H9 (cell line): ENCODE results near the gene PLD1. TPM values are rescaled to one million over a fixed set of nuclear protein-coding genes. Genes with fewer than 3 reads are reported as not detected.

ENCODE experiments used
- DNase-seq: peaks from one replicate; pipeline ENCODE4 v3.0.0-alpha.2; 2017
- H2AFZ ChIP-seq: one replicate; pipeline ENCODE4 v1.6.1; 2013; ENCODE audit warnings: mild to moderate bottlenecking, low read length, control low read depth, moderate library complexity
- H2AK5ac ChIP-seq: 2 replicates; pipeline ENCODE4 v1.6.1; 2013; ENCODE audit warnings: low read length, control low read depth, mixed read lengths; ENCODE audit not compliant: insufficient read length
- H2BK120ac ChIP-seq: one replicate; pipeline ENCODE4 v1.6.1; 2013; ENCODE audit warnings: low read depth, mild to moderate bottlenecking, low read length, control low read depth, inconsistent platforms; ENCODE audit not compliant: poor library complexity, severe bottlenecking
- H2BK12ac ChIP-seq: 2 replicates; pipeline ENCODE4 v1.6.1; 2013; ENCODE audit warnings: low read length, control low read depth, mixed read lengths, low read depth; ENCODE audit not compliant: insufficient read length
- H2BK15ac ChIP-seq: 2 replicates; pipeline ENCODE4 v1.6.1; 2013; ENCODE audit warnings: low read depth, low read length, control low read depth
- H2BK20ac ChIP-seq: one replicate; pipeline ENCODE4 v1.6.1; 2013; ENCODE audit warnings: low read depth, mild to moderate bottlenecking, low read length, control low read depth, inconsistent platforms; ENCODE audit not compliant: poor library complexity, severe bottlenecking
- H2BK5ac ChIP-seq: 2 replicates; pipeline ENCODE4 v1.6.1; 2013; ENCODE audit warnings: low read length, control low read depth, mixed read lengths; ENCODE audit not compliant: insufficient read length
- H3K14ac ChIP-seq: 2 replicates; pipeline ENCODE4 v1.6.1; 2013; ENCODE audit warnings: low read length, control low read depth; ENCODE audit not compliant: insufficient read depth
- H3K18ac ChIP-seq: 2 replicates; pipeline ENCODE4 v1.6.1; 2013; ENCODE audit warnings: low read depth, mild to moderate bottlenecking, mixed read lengths, low read length, control low read depth; ENCODE audit not compliant: insufficient read length
- H3K23ac ChIP-seq: 2 replicates; pipeline ENCODE4 v1.6.1; 2013; ENCODE audit warnings: low read length, control low read depth, mixed read lengths, low read depth; ENCODE audit not compliant: insufficient read length
- H3K23me2 ChIP-seq: 2 replicates; pipeline ENCODE4 v1.6.1; 2013; ENCODE audit warnings: low read depth, mild to moderate bottlenecking, mixed read lengths, low read length, control low read depth; ENCODE audit not compliant: insufficient read length, poor library complexity, severe bottlenecking
- H3K27ac ChIP-seq: 2 replicates; pipeline ENCODE4 v1.5.1; 2013; ENCODE audit warnings: low read length, control low read depth, mixed read lengths, low read depth; ENCODE audit not compliant: insufficient read length
- H3K27me3 ChIP-seq: 2 replicates; pipeline ENCODE4 v1.6.1; 2013; ENCODE audit warnings: low read length, control low read depth, inconsistent platforms; ENCODE audit not compliant: insufficient read depth
- H3K4ac ChIP-seq: 2 replicates; pipeline ENCODE4 v1.6.1; 2013; ENCODE audit warnings: low read depth, mild to moderate bottlenecking, control low read depth, inconsistent platforms, low read length, moderate library complexity
- H3K4me1 ChIP-seq: 2 replicates; pipeline ENCODE4 v1.6.1; 2013; ENCODE audit warnings: low read length, control low read depth, inconsistent platforms; ENCODE audit not compliant: insufficient read depth
- H3K4me2 ChIP-seq: 2 replicates; pipeline ENCODE4 v1.6.1; 2013; ENCODE audit warnings: low read length, control low read depth, mixed read lengths; ENCODE audit not compliant: insufficient read length, insufficient read depth
- H3K56ac ChIP-seq: 2 replicates; pipeline ENCODE4 v1.6.1; 2013; ENCODE audit warnings: low read depth, mild to moderate bottlenecking, mixed read lengths, low read length, control low read depth; ENCODE audit not compliant: insufficient read length
- H3K79me1 ChIP-seq: 2 replicates; pipeline ENCODE4 v1.6.1; 2013; ENCODE audit warnings: low read depth, mild to moderate bottlenecking, moderate library complexity, low read length, control low read depth, inconsistent platforms; ENCODE audit not compliant: insufficient read depth, poor library complexity, severe bottlenecking
- H3K79me2 ChIP-seq: 2 replicates; pipeline ENCODE4 v1.6.1; 2013; ENCODE audit warnings: low read length, control low read depth, inconsistent platforms; ENCODE audit not compliant: insufficient read depth
- H3K9ac ChIP-seq: 2 replicates; pipeline ENCODE4 v1.6.1; 2013; ENCODE audit warnings: low read length, control low read depth, mixed read lengths; ENCODE audit not compliant: insufficient read length; ENCODE audit errors: extremely low read depth
- H3K9me3 ChIP-seq: one replicate; pipeline ENCODE4 v1.6.1; 2013; ENCODE audit warnings: low read depth, low read length, inconsistent platforms; ENCODE audit not compliant: control insufficient read depth
- H3T11ph ChIP-seq: one replicate; pipeline ENCODE4 v1.6.1; 2013; ENCODE audit warnings: mild to moderate bottlenecking, low read length, control low read depth, inconsistent platforms
- H4K20me1 ChIP-seq: one replicate; pipeline ENCODE4 v1.6.1; 2013; ENCODE audit not compliant: control insufficient read depth, insufficient read length, insufficient read depth
- H4K5ac ChIP-seq: 2 replicates; pipeline ENCODE4 v1.6.1; 2013; ENCODE audit warnings: low read depth, mild to moderate bottlenecking, mixed read lengths, low read length, control low read depth; ENCODE audit not compliant: insufficient read length
- H4K8ac ChIP-seq: replicated peaks from 2 replicates; pipeline ENCODE4 v1.6.1; 2013; ENCODE audit warnings: low read length, control low read depth, mixed read lengths, low read depth; ENCODE audit not compliant: insufficient read length
- H4K91ac ChIP-seq: 2 replicates; pipeline ENCODE4 v1.6.1; 2013; ENCODE audit warnings: low read depth, mild to moderate bottlenecking, moderate library complexity, mixed read lengths, low read length, control low read depth; ENCODE audit not compliant: insufficient read length
- H3K27ac Mint-ChIP-seq, 3 experiments: 2 replicates in 2 of 3; 3 replicates in 1 of 3; pipeline ENCODE4 v1.8.0; 2020 to 2021; ENCODE audit warnings: mixed read lengths in 3 of 3, mild to moderate bottlenecking in 1 of 3, moderate library complexity in 1 of 3
- H3K27me3 Mint-ChIP-seq: 2 replicates; pipeline ENCODE4 v1.8.0; 2021; ENCODE audit warnings: low read depth, mild to moderate bottlenecking, moderate library complexity, mixed read lengths
- H3K36me3 Mint-ChIP-seq, 3 experiments: 2 replicates in 2 of 3; 3 replicates in 1 of 3; pipeline ENCODE4 v1.8.0; 2020 to 2021; ENCODE audit warnings: low read depth in 3 of 3, mixed read lengths in 3 of 3; ENCODE audit not compliant: insufficient read depth in 1 of 3
- H3K4me1 Mint-ChIP-seq, 2 experiments: 2 replicates each; pipeline ENCODE4 v1.8.0; 2020; ENCODE audit warnings: mixed read lengths in 2 of 2
- H3K4me3 Mint-ChIP-seq, 2 experiments: 2 replicates in 1 of 2; 3 replicates in 1 of 2; pipeline ENCODE4 v1.8.0; 2020 to 2021; ENCODE audit warnings: mild to moderate bottlenecking in 2 of 2, mixed read lengths in 2 of 2, moderate library complexity in 1 of 2
- H3K9me3 Mint-ChIP-seq, 2 experiments: 2 replicates in 1 of 2; 3 replicates in 1 of 2; pipeline ENCODE4 v1.8.0; 2020; ENCODE audit warnings: mild to moderate bottlenecking in 2 of 2, mixed read lengths in 2 of 2, moderate library complexity in 1 of 2
- WGBS: extraction: QIAGEN DNeasy Blood & Tissue Kit; methylation state at CpG from one replicate; pipeline ENCODE4 v1.1.7; 2013; ENCODE audit warnings: missing lambda C conversion rate, low lambda C conversion rate, mixed read lengths; ENCODE audit not compliant: insufficient read length; ENCODE audit errors: extremely low coverage; 5-methylcytosine and 5-hydroxymethylcytosine counted together
- total RNA-seq: library from RNA; stranded (reverse); gene quantifications from 2 replicates; pipeline ENCODE4 v1.2.1, GENCODE V29; 2021
- TF ChIP-seq, protein P1 (sequence below): fragments of 200-600 bp; sonication (generic); conservative IDR thresholded peaks from 3 replicates; pipeline ENCODE4 v1.8.0; 2021; ENCODE audit warnings: antibody characterized with exemption, mild to moderate bottlenecking

PLD1 gene
- total RNA-seq, 1 experiment from 2014 or later, result 1.8 TPM

DNA sequence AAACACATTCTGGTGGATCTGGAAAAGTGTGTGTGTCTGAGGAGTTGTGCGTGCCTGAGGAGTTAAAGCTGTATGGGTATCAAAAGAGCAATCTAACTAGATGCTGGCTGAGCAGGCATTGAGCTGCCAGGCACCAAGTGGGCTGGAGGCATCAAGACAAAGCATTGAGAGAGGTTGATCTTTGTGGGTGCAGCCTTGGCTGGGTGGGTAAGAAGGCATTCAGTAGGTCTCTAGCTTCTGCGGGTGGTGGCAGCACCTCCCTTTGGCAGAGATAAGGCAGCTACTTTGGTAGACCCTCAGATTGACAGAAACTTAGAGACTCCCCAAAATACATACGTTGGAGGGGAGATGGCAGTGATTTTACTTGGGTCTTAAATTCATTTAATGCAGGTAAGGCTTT is 17.1 kb upstream of the PLD1 start:
- H3K18ac ChIP-seq, result no peak overlapping the region
- H3K36me3 Mint-ChIP-seq, result no peaks in the 10 kb centered on the region
- no peak overlapping the region; a peak in 1 of 7 replicates for H3K27ac Mint-ChIP-seq
- TF ChIP-seq, protein P1, sequence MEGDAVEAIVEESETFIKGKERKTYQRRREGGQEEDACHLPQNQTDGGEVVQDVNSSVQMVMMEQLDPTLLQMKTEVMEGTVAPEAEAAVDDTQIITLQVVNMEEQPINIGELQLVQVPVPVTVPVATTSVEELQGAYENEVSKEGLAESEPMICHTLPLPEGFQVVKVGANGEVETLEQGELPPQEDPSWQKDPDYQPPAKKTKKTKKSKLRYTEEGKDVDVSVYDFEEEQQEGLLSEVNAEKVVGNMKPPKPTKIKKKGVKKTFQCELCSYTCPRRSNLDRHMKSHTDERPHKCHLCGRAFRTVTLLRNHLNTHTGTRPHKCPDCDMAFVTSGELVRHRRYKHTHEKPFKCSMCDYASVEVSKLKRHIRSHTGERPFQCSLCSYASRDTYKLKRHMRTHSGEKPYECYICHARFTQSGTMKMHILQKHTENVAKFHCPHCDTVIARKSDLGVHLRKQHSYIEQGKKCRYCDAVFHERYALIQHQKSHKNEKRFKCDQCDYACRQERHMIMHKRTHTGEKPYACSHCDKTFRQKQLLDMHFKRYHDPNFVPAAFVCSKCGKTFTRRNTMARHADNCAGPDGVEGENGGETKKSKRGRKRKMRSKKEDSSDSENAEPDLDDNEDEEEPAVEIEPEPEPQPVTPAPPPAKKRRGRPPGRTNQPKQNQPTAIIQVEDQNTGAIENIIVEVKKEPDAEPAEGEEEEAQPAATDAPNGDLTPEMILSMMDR, result no peak
- no peak overlapping the region for H3K4me2 ChIP-seq
- H3K4me3 Mint-ChIP-seq, result no peak overlapping the region
- peaks cover 12% of the 10 kb centered on the region; the same call in 1 of the 2 replicates for H3K4me1 ChIP-seq
- no peak overlapping the region for H3K4ac ChIP-seq
- no peaks in the 10 kb centered on the region for H3K79me2 ChIP-seq
- peaks cover 2% of the 10 kb centered on the region; the same call in 1 of the 2 replicates for H3K27me3 Mint-ChIP-seq
- no peak for DNase-seq
- H4K91ac ChIP-seq, result no peak overlapping the region
- H2BK5ac ChIP-seq, result no peak overlapping the region
- no peak overlapping the region for H4K8ac ChIP-seq
- no peak overlapping the region for H2BK12ac ChIP-seq
- no peak overlapping the region for H3T11ph ChIP-seq
- no peaks in the 10 kb centered on the region for H3K9me3 ChIP-seq
- H4K5ac ChIP-seq, result no peak overlapping the region
- no peak overlapping the region for H3K9ac ChIP-seq
- H4K20me1 ChIP-seq, result no peaks in the 10 kb centered on the region
- no peak overlapping the region for H2AK5ac ChIP-seq
- WGBS, result no CpG with 5 or more reads among the region's 3 CpGs
- H3K79me1 ChIP-seq, result no peaks in the 10 kb centered on the region
- H2BK120ac ChIP-seq, result no peak overlapping the region
- no peaks in the 10 kb centered on the region for H3K27me3 ChIP-seq
- H3K14ac ChIP-seq, result no peak overlapping the region
- H3K9me3 Mint-ChIP-seq, result no peaks in the 10 kb centered on the region
- no peak overlapping the region for H3K56ac ChIP-seq
- H3K23ac ChIP-seq, result no peak overlapping the region
- no peak overlapping the region for H2AFZ ChIP-seq
- no peak overlapping the region for H2BK20ac ChIP-seq
- H3K23me2 ChIP-seq, result no peaks in the 10 kb centered on the region
- H3K27ac ChIP-seq, result no peak overlapping the region
- no peak overlapping the region for H2BK15ac ChIP-seq
- peaks cover 27% of the 10 kb centered on the region in 2 experiments for H3K4me1 Mint-ChIP-seq
